Liver (tissue), 3 donors: ENCODE results near the gene TEX14.

Experiments used
- ATF3 ChIP-seq: IDR thresholded peaks from 2 replicates; pipeline ENCODE4 v1.6.1; 2016; ENCODE audit warnings: antibody characterized with exemption
- CTCF ChIP-seq: fragments of 150-350 bp; IDR thresholded peaks from 2 replicates; pipeline ENCODE4 v1.5.1; 2017; ENCODE audit warnings: improper control_type of control experiment, low read depth, low read length; ENCODE audit not compliant: missing input control
- GABPA ChIP-seq, 2 donors: IDR thresholded peaks in 1 of 2; conservative IDR thresholded peaks in 1 of 2; 2 replicates each; pipeline ENCODE4 v1.6.1; 2016; ENCODE audit warnings: antibody characterized with exemption in 2 of 2, mild to moderate bottlenecking in 1 of 2, moderate library complexity in 1 of 2
- JUND ChIP-seq, 2 donors: IDR thresholded peaks; 2 replicates each; pipeline ENCODE4 v1.6.1; 2016; ENCODE audit warnings: antibody characterized with exemption in 2 of 2
- NR2F2 ChIP-seq: IDR thresholded peaks from 2 replicates; pipeline ENCODE4 v1.6.1; 2016; ENCODE audit warnings: antibody characterized with exemption
- SP1 ChIP-seq: IDR thresholded peaks from 2 replicates; pipeline ENCODE4 v1.6.1; 2018; ENCODE audit warnings: antibody characterized with exemption, mild to moderate bottlenecking
- TF ChIP-seq, protein P1 (sequence below): IDR thresholded peaks from 2 replicates; pipeline ENCODE4 v1.6.1; 2016; ENCODE audit warnings: antibody characterized with exemption
- TF ChIP-seq, protein P2 (sequence below): IDR thresholded peaks from 2 replicates; pipeline ENCODE4 v1.6.1; 2016; ENCODE audit warnings: antibody characterized with exemption, mild to moderate bottlenecking
- donor health status: healthy.
- donor health status: healthy.

DNA sequence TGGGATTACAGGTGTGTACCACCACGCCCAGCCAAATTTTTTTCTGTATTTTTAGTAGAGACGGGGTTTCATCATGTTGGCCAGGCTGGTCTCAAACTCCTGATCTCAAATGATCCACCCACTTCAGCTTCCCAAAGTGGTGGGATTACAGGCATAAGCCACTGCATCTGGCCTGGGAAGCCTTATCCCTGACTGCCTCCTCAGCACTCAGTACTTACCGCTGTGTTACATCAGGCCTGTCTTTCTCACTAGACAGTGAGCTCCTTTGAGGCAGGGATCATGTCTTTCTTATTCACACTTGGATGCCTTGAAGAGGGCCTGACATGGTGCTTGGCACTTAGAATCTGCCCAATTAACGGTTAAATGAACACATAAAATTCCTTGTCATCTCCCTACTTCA lies 121.1 kb downstream of the TEX14 start:
- TF ChIP-seq CTCF (no peak), NR2F2 (no peak), GABPA (IDR thresholded peaks at IDR 0.05 in 1 of 2, conservative IDR thresholded peaks at IDR 0.05 in 1 of 2) (no peak), SP1 (no peak), ATF3 (no peak), JUND (IDR thresholded peaks at IDR 0.05) (no peak)
- TF ChIP-seq, protein P1, sequence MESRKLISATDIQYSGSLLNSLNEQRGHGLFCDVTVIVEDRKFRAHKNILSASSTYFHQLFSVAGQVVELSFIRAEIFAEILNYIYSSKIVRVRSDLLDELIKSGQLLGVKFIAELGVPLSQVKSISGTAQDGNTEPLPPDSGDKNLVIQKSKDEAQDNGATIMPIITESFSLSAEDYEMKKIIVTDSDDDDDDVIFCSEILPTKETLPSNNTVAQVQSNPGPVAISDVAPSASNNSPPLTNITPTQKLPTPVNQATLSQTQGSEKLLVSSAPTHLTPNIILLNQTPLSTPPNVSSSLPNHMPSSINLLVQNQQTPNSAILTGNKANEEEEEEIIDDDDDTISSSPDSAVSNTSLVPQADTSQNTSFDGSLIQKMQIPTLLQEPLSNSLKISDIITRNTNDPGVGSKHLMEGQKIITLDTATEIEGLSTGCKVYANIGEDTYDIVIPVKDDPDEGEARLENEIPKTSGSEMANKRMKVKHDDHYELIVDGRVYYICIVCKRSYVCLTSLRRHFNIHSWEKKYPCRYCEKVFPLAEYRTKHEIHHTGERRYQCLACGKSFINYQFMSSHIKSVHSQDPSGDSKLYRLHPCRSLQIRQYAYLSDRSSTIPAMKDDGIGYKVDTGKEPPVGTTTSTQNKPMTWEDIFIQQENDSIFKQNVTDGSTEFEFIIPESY, result no peak
- TF ChIP-seq, protein P2, sequence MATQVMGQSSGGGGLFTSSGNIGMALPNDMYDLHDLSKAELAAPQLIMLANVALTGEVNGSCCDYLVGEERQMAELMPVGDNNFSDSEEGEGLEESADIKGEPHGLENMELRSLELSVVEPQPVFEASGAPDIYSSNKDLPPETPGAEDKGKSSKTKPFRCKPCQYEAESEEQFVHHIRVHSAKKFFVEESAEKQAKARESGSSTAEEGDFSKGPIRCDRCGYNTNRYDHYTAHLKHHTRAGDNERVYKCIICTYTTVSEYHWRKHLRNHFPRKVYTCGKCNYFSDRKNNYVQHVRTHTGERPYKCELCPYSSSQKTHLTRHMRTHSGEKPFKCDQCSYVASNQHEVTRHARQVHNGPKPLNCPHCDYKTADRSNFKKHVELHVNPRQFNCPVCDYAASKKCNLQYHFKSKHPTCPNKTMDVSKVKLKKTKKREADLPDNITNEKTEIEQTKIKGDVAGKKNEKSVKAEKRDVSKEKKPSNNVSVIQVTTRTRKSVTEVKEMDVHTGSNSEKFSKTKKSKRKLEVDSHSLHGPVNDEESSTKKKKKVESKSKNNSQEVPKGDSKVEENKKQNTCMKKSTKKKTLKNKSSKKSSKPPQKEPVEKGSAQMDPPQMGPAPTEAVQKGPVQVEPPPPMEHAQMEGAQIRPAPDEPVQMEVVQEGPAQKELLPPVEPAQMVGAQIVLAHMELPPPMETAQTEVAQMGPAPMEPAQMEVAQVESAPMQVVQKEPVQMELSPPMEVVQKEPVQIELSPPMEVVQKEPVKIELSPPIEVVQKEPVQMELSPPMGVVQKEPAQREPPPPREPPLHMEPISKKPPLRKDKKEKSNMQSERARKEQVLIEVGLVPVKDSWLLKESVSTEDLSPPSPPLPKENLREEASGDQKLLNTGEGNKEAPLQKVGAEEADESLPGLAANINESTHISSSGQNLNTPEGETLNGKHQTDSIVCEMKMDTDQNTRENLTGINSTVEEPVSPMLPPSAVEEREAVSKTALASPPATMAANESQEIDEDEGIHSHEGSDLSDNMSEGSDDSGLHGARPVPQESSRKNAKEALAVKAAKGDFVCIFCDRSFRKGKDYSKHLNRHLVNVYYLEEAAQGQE, result no peak
